PC-3 (cell line): ENCODE measurements around the gene SLC9A9. TPM values are rescaled to one million over a fixed set of nuclear protein-coding genes. Genes with fewer than 3 reads are reported as not detected.

Experiments
- ATAC-seq: fragments of 200-7000 bp; cut with Tn5 transposase; 2 replicates; pipeline ENCODE4 v1.9.1; 2020; ENCODE audit warnings: mild to moderate bottlenecking, moderate library complexity
- BruUV-seq: library from RNA; stranded (reverse); fragments of 400-500 nt; replicated peaks from 2 replicates; lab custom pipeline; 2021; lab: Mats Ljungman, UMichigan
- CTCF ChIA-PET: fragments of 300-600 bp; sonication (Branson Sonifier 250); formaldehyde crosslinking; loops from one replicate; lab custom pipeline; 2022; ENCODE audit warnings: antibody characterized with exemption; lab: Charles Lee
- POLR2A ChIA-PET: fragments of 300-600 bp; sonication (Branson Sonifier 250); formaldehyde crosslinking; loops from one replicate; lab custom pipeline; 2022; ENCODE audit warnings: antibody characterized with exemption; ENCODE audit not compliant: unreplicated experiment; lab: Charles Lee
- DNase-seq: peaks from one replicate; pipeline ENCODE4 v3.0.0-alpha.2; 2015
- H2AFZ ChIP-seq: fragments of 300-600 bp; sonication (generic); 2 replicates; pipeline ENCODE4 v1.6.0; 2016; ENCODE audit warnings: antibody characterized with exemption, low read length
- H3F3A ChIP-seq: fragments of 300-600 bp; sonication (generic); one replicate; pipeline ENCODE4 v1.6.0; 2017; ENCODE audit warnings: antibody characterized with exemption, low read length, control low read depth, mild to moderate bottlenecking; ENCODE audit not compliant: unreplicated experiment
- H3K27ac ChIP-seq: fragments of 300-600 bp; sonication (generic); 2 replicates; pipeline ENCODE4 v1.5.1; 2016; ENCODE audit warnings: mild to moderate bottlenecking, low read length
- H3K27me3 ChIP-seq: fragments of 300-600 bp; sonication (generic); 2 replicates; pipeline ENCODE4 v1.6.1; 2016; ENCODE audit warnings: low read length, mixed read lengths
- H3K36me3 ChIP-seq: fragments of 300-600 bp; sonication (generic); 2 replicates; pipeline ENCODE4 v1.6.1; 2016; ENCODE audit warnings: low read depth, mixed run types, low read length, mixed read lengths
- H3K4me1 ChIP-seq: fragments of 300-600 bp; sonication (generic); 2 replicates; pipeline ENCODE4 v1.5.1; 2016; ENCODE audit warnings: low read length; ENCODE audit not compliant: insufficient read depth
- H3K4me2 ChIP-seq: fragments of 300-600 bp; sonication (generic); 2 replicates; pipeline ENCODE4 v1.6.0; 2016; ENCODE audit warnings: low read length
- H3K4me3 ChIP-seq: fragments of 300-600 bp; sonication (generic); 2 replicates; pipeline ENCODE4 v1.5.1; 2016; ENCODE audit warnings: mild to moderate bottlenecking, low read length, mixed read lengths
- H3K79me2 ChIP-seq: fragments of 300-600 bp; sonication (generic); 2 replicates; pipeline ENCODE4 v1.6.1; 2017; ENCODE audit warnings: low read length, mixed read lengths
- H3K9ac ChIP-seq: fragments of 300-600 bp; sonication (generic); 2 replicates; pipeline ENCODE4 v1.6.0; 2016; ENCODE audit warnings: mild to moderate bottlenecking, low read length
- H3K9me2 ChIP-seq: fragments of 300-600 bp; sonication (generic); replicated peaks from 2 replicates; pipeline ENCODE4 v1.6.1; 2016; ENCODE audit warnings: mixed run types, low read length, mixed read lengths
- H3K9me3 ChIP-seq: fragments of 300-600 bp; sonication (generic); 2 replicates; pipeline ENCODE4 v1.6.1; 2016; ENCODE audit warnings: low read length, mixed read lengths
- H4K20me1 ChIP-seq: fragments of 300-600 bp; sonication (generic); 2 replicates; pipeline ENCODE4 v1.6.1; 2016; ENCODE audit warnings: low read length, mixed read lengths
- CTCF ChIP-seq: fragments of 300-600 bp; sonication (generic); conservative IDR thresholded peaks from 2 replicates; pipeline ENCODE4 v1.5.1; 2017; ENCODE audit warnings: antibody characterized with exemption, low read depth, mild to moderate bottlenecking, low read length
- EZH2 ChIP-seq: fragments of 300-600 bp; sonication (generic); IDR thresholded peaks from one replicate; pipeline ENCODE4 v1.6.1; 2017; ENCODE audit warnings: antibody characterized with exemption, mild to moderate bottlenecking, low read length; ENCODE audit not compliant: unreplicated experiment
- EZH2phosphoT487 ChIP-seq: fragments of 300-600 bp; sonication (generic); IDR thresholded peaks from 2 replicates; pipeline ENCODE4 v1.6.1; 2018; ENCODE audit warnings: mild to moderate bottlenecking, antibody characterized with exemption, low read length, borderline replicate concordance
- intact Hi-C: fragments of 100-400 bp; cut with micrococcal nuclease; formaldehyde crosslinking; loops from 2 replicates; pipeline ENCODE4 v1.9.0; 2023
- total RNA-seq: library from RNA; depleted of rRNA; stranded (reverse); fragments of >200 nt; gene quantifications from 2 replicates; pipeline ENCODE4 v1.2.3, GENCODE V29; 2014

SLC9A9 gene
- total RNA-seq, 1 experiment from 2014 or later = 0.07 TPM

- Histone ChIP-seq H3K4me3 (no peak overlapping the region), H3K27ac (no peak overlapping the region), H3K27me3 (no peaks in the 10 kb centered on the region), H3K36me3 (no peaks in the 10 kb centered on the region), H4K20me1 (no peaks in the 10 kb centered on the region), H3K79me2 (no peaks in the 10 kb centered on the region), H3F3A (no peaks in the 10 kb centered on the region), H2AFZ (no peak overlapping the region), H3K9me3 (no peaks in the 10 kb centered on the region), H3K9me2 (no peaks in the 10 kb centered on the region), H3K9ac (no peak overlapping the region), H3K4me1 (no peaks in the 10 kb centered on the region), H3K4me2 (no peak overlapping the region)
- ChIA-PET POLR2A (no interaction called here), CTCF (no interaction called here)
- intact Hi-C loops = no loop called here
- no peak for TF ChIP-seq CTCF
- no peak for TF ChIP-seq EZH2
- no peak for TF ChIP-seq EZH2phosphoT487
- BruUV-seq = no TSS peak
- DNase-seq = no peak
- no peak for ATAC-seq
Observed at GRCh38 chr3:143313025-143313892, 535.0 kb downstream of the SLC9A9 start.

GRCh38 chr3:143311096-143311495 lies 537.2 kb downstream of the SLC9A9 start:
- no peaks in the 10 kb centered on the region for H3K27me3 ChIP-seq
- ChIA-PET CTCF (no interaction called here), POLR2A (no interaction called here)
- no peak overlapping the region for H3K4me2 ChIP-seq
- H3F3A ChIP-seq = no peaks in the 10 kb centered on the region
- no peak overlapping the region for H3K4me3 ChIP-seq
- ATAC-seq (no peak), DNase-seq (no peak)
- H4K20me1 ChIP-seq = no peaks in the 10 kb centered on the region
- no peak overlapping the region for H3K27ac ChIP-seq
- no peak overlapping the region for H2AFZ ChIP-seq
- H3K4me1 ChIP-seq = peaks cover 19% of the 10 kb centered on the region
- TF ChIP-seq EZH2 = no peak
- no peak for TF ChIP-seq CTCF
- no peak for TF ChIP-seq EZH2phosphoT487
- no peaks in the 10 kb centered on the region for H3K9me2 ChIP-seq
- no peak overlapping the region for H3K9ac ChIP-seq
- no peaks in the 10 kb centered on the region for H3K9me3 ChIP-seq
- no peaks in the 10 kb centered on the region for H3K79me2 ChIP-seq
- no peaks in the 10 kb centered on the region for H3K36me3 ChIP-seq
- no TSS peak for BruUV-seq
- intact Hi-C loops = no loop called here

GRCh38 chr3:143309705-143310104 lies 538.6 kb downstream of the SLC9A9 start:
- Histone ChIP-seq H3K4me2 (no peak overlapping the region), H3K4me3 (no peak overlapping the region), H3K4me1 (peaks cover 27% of the 10 kb centered on the region), H2AFZ (no peak overlapping the region), H3K9me3 (no peaks in the 10 kb centered on the region), H3K36me3 (no peaks in the 10 kb centered on the region), H3K79me2 (no peaks in the 10 kb centered on the region), H3K9ac (no peak overlapping the region), H3F3A (no peaks in the 10 kb centered on the region), H4K20me1 (no peaks in the 10 kb centered on the region), H3K27me3 (no peaks in the 10 kb centered on the region), H3K27ac (no peak overlapping the region), H3K9me2 (no peaks in the 10 kb centered on the region)
- CTCF ChIA-PET = no interaction called here
- no TSS peak for BruUV-seq
- intact Hi-C loops = no loop called here
- ATAC-seq = no peak
- TF ChIP-seq EZH2phosphoT487 (no peak), CTCF (no peak), EZH2 (no peak)
- POLR2A ChIA-PET = no interaction called here
- no peak for DNase-seq
